GM04504 (cell line): ENCODE data around the gene PDE1A.
"Not testable (repeated sequence)": the region's sequence is repeated elsewhere in the genome, so short reads cannot be mapped to it uniquely, and the experiment has no call there.

Experiments used
- DNase-seq: peaks from one replicate; pipeline ENCODE4 v3.0.0-alpha.2; 2012; ENCODE audit warnings: low read depth

The PDE1A gene

GRCh38 chr2:182358601-182359000 lies 68.2 kb downstream of the PDE1A start:
- DNase-seq = no peak

- no peak for DNase-seq
Measured at GRCh38 chr2:182355815-182356214, 71.0 kb downstream of the PDE1A start.

GRCh38 chr2:182351427-182351826 lies 75.4 kb downstream of the PDE1A start:
- DNase-seq = no peak

GRCh38 chr2:182349268-182349667 lies 77.6 kb downstream of the PDE1A start:
- DNase-seq = no peak

- no peak for DNase-seq
Measured at GRCh38 chr2:182345384-182345783, 81.5 kb downstream of the PDE1A start.

- DNase-seq = no peak
Measured at GRCh38 chr2:182330451-182331305, 96.2 kb downstream of the PDE1A start.

- no peak for DNase-seq
Measured at GRCh38 chr2:182324665-182325064, 102.2 kb downstream of the PDE1A start.

GRCh38 chr2:182321096-182321495 lies 105.7 kb downstream of the PDE1A start:
- DNase-seq = no peak

- DNase-seq = peak; percentile 14
Measured at GRCh38 chr2:182319556-182320505, 107.0 kb downstream of the PDE1A start.

GRCh38 chr2:182318466-182319220 lies 108.2 kb downstream of the PDE1A start:
- no peak for DNase-seq

GRCh38 chr2:182316950-182317349 lies 109.9 kb downstream of the PDE1A start:
- no peak for DNase-seq

GRCh38 chr2:182302972-182303371 lies 123.9 kb downstream of the PDE1A start:
- DNase-seq = no peak

- peak; percentile 46 for DNase-seq
Measured at GRCh38 chr2:182302174-182302573, 124.7 kb downstream of the PDE1A start.

GRCh38 chr2:182301093-182301492 lies 125.7 kb downstream of the PDE1A start:
- no peak for DNase-seq

- no peak for DNase-seq
Measured at GRCh38 chr2:182300608-182301007, 126.2 kb downstream of the PDE1A start.

- no peak for DNase-seq
Measured at GRCh38 chr2:182299632-182300031, 127.2 kb downstream of the PDE1A start.

GRCh38 chr2:182298456-182298855 lies 128.4 kb downstream of the PDE1A start:
- DNase-seq = no peak

GRCh38 chr2:182291296-182291695 lies 135.5 kb downstream of the PDE1A start:
- no peak for DNase-seq

GRCh38 chr2:182283512-182283911 lies 143.3 kb downstream of the PDE1A start:
- DNase-seq = no peak

- DNase-seq = no peak
Measured at GRCh38 chr2:182281276-182281675, 145.6 kb downstream of the PDE1A start.

- peak; percentile 20 for DNase-seq
Measured at GRCh38 chr2:182280118-182280517, 146.7 kb downstream of the PDE1A start.

GRCh38 chr2:182276662-182277061 lies 150.2 kb downstream of the PDE1A start:
- DNase-seq = not testable (repeated sequence)
